Osteocyte (in vitro differentiated cells): Measurements from ENCODE around the gene SNRNP70. TPM values are rescaled to one million over a fixed set of nuclear protein-coding genes. Genes with fewer than 3 reads are reported as not detected.
"Not testable (repeated sequence)": the region's sequence is repeated elsewhere in the genome, so short reads cannot be mapped to it uniquely, and the experiment has no call there.

Source experiments
- DNase-seq: peaks from one replicate; pipeline ENCODE4 v3.0.0; 2021; ENCODE audit warnings: mixed read lengths; ENCODE audit not compliant: unreplicated experiment; ENCODE audit errors: extremely low spot score
- H3K27ac Mint-ChIP-seq: one replicate; pipeline ENCODE4 v1.8.0; 2021; ENCODE audit warnings: mild to moderate bottlenecking, mixed read lengths; ENCODE audit not compliant: unreplicated experiment
- H3K27me3 Mint-ChIP-seq: one replicate; pipeline ENCODE4 v1.8.0; 2021; ENCODE audit warnings: mixed read lengths; ENCODE audit not compliant: unreplicated experiment
- H3K36me3 Mint-ChIP-seq: one replicate; pipeline ENCODE4 v1.8.0; 2021; ENCODE audit warnings: mixed read lengths; ENCODE audit not compliant: unreplicated experiment
- H3K4me1 Mint-ChIP-seq: one replicate; pipeline ENCODE4 v1.8.0; 2021; ENCODE audit warnings: mixed read lengths; ENCODE audit not compliant: unreplicated experiment
- H3K4me3 Mint-ChIP-seq: one replicate; pipeline ENCODE4 v1.8.0; 2021; ENCODE audit warnings: mild to moderate bottlenecking, moderate library complexity, mixed read lengths; ENCODE audit not compliant: unreplicated experiment
- H3K9me3 Mint-ChIP-seq: one replicate; pipeline ENCODE4 v1.8.0; 2021; ENCODE audit warnings: mixed read lengths; ENCODE audit not compliant: unreplicated experiment
- CTCF ChIP-seq: fragments of 200-600 bp; sonication (generic); IDR thresholded peaks from 2 replicates; pipeline ENCODE4 v1.5.0; 2021; ENCODE audit warnings: antibody characterized with exemption, mild to moderate bottlenecking, moderate library complexity
- total RNA-seq: library from RNA; stranded (reverse); gene quantifications from 2 replicates; pipeline ENCODE4 v1.2.1, GENCODE V29; 2021

SNRNP70 gene
- total RNA-seq, 1 donor from 2014 or later: 286 TPM

- H3K27me3 Mint-ChIP-seq, H3K4me1 Mint-ChIP-seq, H3K4me3 Mint-ChIP-seq, H3K36me3 Mint-ChIP-seq, DNase-seq, H3K9me3 Mint-ChIP-seq, H3K27ac Mint-ChIP-seq: not testable (repeated sequence)
Measured at GRCh38 chr19:49049011-49049410, 36.2 kb upstream of the SNRNP70 start, which contains the start of gene CGB8. TSS of gene CGB8 (minus strand) at chr19:49049111. CDS start at chr19:49048739, 372 bp downstream.

- not testable (repeated sequence) for H3K27ac Mint-ChIP-seq, H3K27me3 Mint-ChIP-seq, H3K36me3 Mint-ChIP-seq, H3K9me3 Mint-ChIP-seq, DNase-seq, H3K4me1 Mint-ChIP-seq, H3K4me3 Mint-ChIP-seq
Measured at GRCh38 chr19:49049834-49050233, 35.4 kb upstream of the SNRNP70 start.

- H3K9me3 Mint-ChIP-seq, H3K27me3 Mint-ChIP-seq, H3K4me1 Mint-ChIP-seq, H3K36me3 Mint-ChIP-seq, DNase-seq, H3K4me3 Mint-ChIP-seq, H3K27ac Mint-ChIP-seq: not testable (repeated sequence)
Measured at GRCh38 chr19:49050376-49051033, 34.7 kb upstream of the SNRNP70 start.

- H3K36me3 Mint-ChIP-seq: no peaks in the 10 kb centered on the region
- no peaks in the 10 kb centered on the region for H3K9me3 Mint-ChIP-seq
- H3K27ac Mint-ChIP-seq: no peak overlapping the region
- DNase-seq: no peak
- H3K4me3 Mint-ChIP-seq: peak overlapping the region; percentile 74
- H3K27me3 Mint-ChIP-seq: peaks cover 6% of the 10 kb centered on the region
- H3K4me1 Mint-ChIP-seq: peaks cover 15% of the 10 kb centered on the region
- peak; percentile 56 for TF ChIP-seq CTCF
Measured at GRCh38 chr19:49056101-49056901, 28.9 kb upstream of the SNRNP70 start.

GRCh38 chr19:49056902-49057596 is 28.2 kb upstream of the SNRNP70 start:
- not testable (repeated sequence) for H3K27me3 Mint-ChIP-seq, H3K36me3 Mint-ChIP-seq, H3K9me3 Mint-ChIP-seq, DNase-seq, H3K27ac Mint-ChIP-seq
- peak overlapping the region; percentile 74 for H3K4me3 Mint-ChIP-seq
- H3K4me1 Mint-ChIP-seq: peaks cover 15% of the 10 kb centered on the region

- H3K4me1 Mint-ChIP-seq: peaks cover 15% of the 10 kb centered on the region
- H3K27me3 Mint-ChIP-seq: peaks cover 6% of the 10 kb centered on the region
- peak within 1 kb of the TSS; percentile 74 for H3K4me3 Mint-ChIP-seq
- no peaks in the 10 kb centered on the region for H3K9me3 Mint-ChIP-seq
- no peaks in the 10 kb centered on the region for H3K36me3 Mint-ChIP-seq
- DNase-seq: no peak
- no peak within 1 kb of the TSS for H3K27ac Mint-ChIP-seq
- TF ChIP-seq CTCF: no peak
Measured at GRCh38 chr19:49057636-49058234, 27.5 kb upstream of the SNRNP70 start, which contains the start of gene CGB7. TSS of gene CGB7 (minus strand) at chr19:49057749. CDS start at chr19:49055375, 2,374 bp downstream.
